ENCODE measurements around the gene PPFIA3.
"Not testable (repeated sequence)": the region's sequence is repeated elsewhere in the genome, so short reads cannot be mapped to it uniquely, and the experiment has no call there.

Gene PPFIA3

GRCh38 chr19:49150106-49150943 lies 31.0 kb downstream of the PPFIA3 start:
- peak; percentile 50 for DNase-seq

- no peak for DNase-seq
These were observed 31.6 kb downstream of the PPFIA3 start for GRCh38 chr19:49150944-49151243.

GRCh38 chr19:49151267-49152118 lies 32.1 kb downstream of the PPFIA3 start:
- peak; percentile 48 for DNase-seq

- no peak for DNase-seq
These were observed 32.8 kb downstream of the PPFIA3 start for GRCh38 chr19:49152119-49152550.

GRCh38 chr19:49153167-49153809 lies 33.9 kb downstream of the PPFIA3 start:
- DNase-seq: no peak

GRCh38 chr19:49154279-49154678 lies 34.9 kb downstream of the PPFIA3 start:
- DNase-seq: no peak

- DNase-seq: no peak
These were observed 35.9 kb downstream of the PPFIA3 start, which contains the start of gene HRC for GRCh38 chr19:49155005-49155819. HRC (minus strand) TSS chr19:49155396; CDS start chr19:49155237, 159 bp downstream.

GRCh38 chr19:49155820-49156346 lies 36.5 kb downstream of the PPFIA3 start:
- no peak for DNase-seq

- DNase-seq: peak; percentile 35
These were observed 38.3 kb downstream of the PPFIA3 start, which contains the start of gene TRPM4 for GRCh38 chr19:49157445-49158224. TRPM4 (plus strand) TSS chr19:49157792; CDS start chr19:49157867, 75 bp downstream.

- no peak for DNase-seq
These were observed 41.3 kb downstream of the PPFIA3 start for GRCh38 chr19:49160450-49161189.

GRCh38 chr19:49161987-49162386 lies 42.6 kb downstream of the PPFIA3 start:
- DNase-seq: no peak

- DNase-seq: no peak
These were observed 45.9 kb downstream of the PPFIA3 start for GRCh38 chr19:49165111-49165750.

- no peak for DNase-seq
These were observed 46.5 kb downstream of the PPFIA3 start for GRCh38 chr19:49165865-49166301.

GRCh38 chr19:49167857-49168409 lies 48.6 kb downstream of the PPFIA3 start:
- no peak for DNase-seq

- DNase-seq: no peak
These were observed 49.1 kb downstream of the PPFIA3 start for GRCh38 chr19:49168421-49168820.

- DNase-seq: no peak
These were observed 53.9 kb downstream of the PPFIA3 start for GRCh38 chr19:49173198-49173597.

- no peak for DNase-seq
These were observed 61.3 kb downstream of the PPFIA3 start for GRCh38 chr19:49180659-49181058.

GRCh38 chr19:49182010-49182847 lies 62.9 kb downstream of the PPFIA3 start:
- DNase-seq: not testable (repeated sequence)
